GM18909 (cell line): ENCODE results near the gene MTUS2.

Source experiments
- ATAC-seq: cut with Tn5 transposase; IDR thresholded peaks from one replicate; pipeline ENCODE4 v1.9.1; 2021; ENCODE audit warnings: mild to moderate bottlenecking; ENCODE audit not compliant: unreplicated experiment, poor library complexity

Gene MTUS2

DNA sequence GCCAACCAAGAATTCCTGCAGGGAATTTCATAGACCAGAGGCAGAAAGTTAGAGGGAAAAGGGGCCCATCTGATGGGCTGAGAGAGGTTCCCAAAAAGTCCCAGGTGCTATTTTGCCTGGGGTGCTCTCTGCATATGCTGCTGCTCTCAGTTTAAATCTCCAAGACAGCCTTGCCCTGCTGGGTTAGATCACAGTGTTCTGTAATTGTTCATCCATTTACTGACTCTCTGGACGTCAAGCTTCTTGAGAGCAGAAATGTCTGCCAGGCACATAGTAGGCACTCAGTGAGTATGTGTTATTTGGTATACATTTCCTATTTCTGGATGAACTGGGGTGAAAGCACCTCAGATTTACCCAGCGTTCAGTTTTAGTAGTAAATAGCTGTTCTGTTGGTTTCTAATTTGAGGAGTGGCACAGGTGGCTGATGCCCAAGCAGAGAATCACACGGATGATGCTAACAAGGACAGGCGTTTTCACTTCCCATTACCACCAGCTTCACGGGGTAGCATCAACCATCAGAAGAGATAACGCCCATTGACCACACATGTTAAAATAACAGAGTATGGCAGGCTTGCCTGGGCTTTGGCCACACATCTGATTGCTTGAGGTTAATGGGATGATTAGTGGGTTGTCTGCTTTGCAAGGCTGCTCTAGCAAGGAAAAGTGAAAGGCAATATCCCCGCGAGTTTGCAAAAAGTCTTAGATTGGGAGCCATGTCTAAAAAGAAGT lies 614.2 kb downstream of the MTUS2 start:
- no peak for ATAC-seq

DNA sequence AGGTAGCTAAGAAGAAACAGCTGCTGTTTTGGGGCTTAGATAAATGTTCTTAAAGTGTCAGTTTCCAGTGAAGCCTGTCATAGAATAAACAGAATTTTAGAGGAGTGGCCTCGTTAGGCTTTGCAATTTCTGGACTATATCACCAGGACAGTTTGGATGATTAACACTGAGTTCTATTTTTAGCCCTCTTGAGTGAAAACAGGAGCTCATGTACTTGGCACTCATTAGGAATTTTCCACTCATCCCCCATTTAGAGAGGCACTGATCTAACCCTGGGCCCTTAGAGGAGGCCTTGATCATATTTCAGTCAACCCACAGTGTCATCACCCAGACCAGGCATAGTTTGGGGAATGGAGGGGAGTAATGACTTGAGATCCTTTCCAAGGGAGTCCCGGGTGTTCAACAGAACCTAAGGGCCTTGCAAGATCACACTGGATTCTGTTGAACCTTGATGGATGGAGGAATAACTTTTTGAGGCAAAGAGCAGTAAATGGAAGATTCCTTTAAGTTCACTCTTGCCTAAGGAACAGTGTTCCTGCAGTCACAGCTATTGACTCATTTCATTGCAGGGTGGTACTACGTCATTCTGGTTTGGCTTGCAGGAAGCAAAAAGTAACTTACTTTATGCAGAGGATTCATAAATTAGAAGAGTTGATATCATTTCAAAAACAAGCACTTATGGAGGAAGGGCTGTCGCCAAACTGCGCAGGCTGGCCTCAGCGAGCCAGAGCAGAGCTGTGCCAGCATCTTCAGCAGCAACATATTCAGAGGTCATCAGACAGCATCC lies 615.2 kb downstream of the MTUS2 start:
- ATAC-seq = no peak

DNA sequence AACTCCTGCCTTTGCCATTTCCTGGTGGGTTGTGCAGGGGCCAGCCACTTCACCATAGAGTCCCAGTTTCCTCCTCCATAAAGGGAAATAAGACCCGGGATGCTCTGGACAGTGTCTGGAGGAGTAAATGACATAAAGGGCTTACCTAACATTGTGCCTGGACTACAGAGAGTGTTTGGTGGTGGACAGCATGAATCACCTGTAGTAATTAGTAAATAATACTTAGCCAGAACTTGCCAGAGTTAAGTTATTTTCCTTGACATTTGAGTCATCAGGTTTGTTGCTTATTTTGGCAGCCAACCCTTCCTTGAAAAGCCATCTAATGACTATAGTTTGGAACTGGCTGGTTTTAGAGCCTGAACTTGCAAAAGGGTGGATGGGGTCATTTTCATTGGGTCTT lies 616.2 kb downstream of the MTUS2 start:
- no peak for ATAC-seq

DNA sequence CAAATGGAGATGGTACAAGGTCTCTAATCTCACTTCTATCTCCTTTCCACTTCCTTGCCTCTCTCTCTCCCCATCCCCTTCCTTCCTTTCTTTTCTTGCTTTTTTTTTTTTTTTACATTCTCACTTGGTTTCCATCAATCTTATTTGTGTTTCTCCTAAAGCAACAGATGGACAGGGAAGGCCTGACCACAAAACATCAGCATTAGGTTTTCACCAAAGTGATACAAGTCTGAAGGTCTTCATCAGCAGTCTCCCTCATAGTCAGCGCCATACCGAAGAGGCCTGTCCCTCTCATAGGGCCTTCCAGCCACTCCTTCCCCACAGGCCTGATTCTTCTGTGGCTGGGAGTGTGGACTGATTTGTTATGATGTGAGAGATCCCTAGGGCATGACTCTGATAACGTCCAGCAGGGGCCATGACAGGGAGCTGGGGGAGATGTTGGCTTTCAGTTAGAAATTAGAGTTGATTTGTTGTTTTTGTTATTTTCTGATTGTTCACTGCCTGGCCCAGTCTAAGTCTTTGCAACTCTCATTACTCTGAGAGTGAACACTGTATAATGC lies 616.7 kb downstream of the MTUS2 start:
- ATAC-seq = no peak

DNA sequence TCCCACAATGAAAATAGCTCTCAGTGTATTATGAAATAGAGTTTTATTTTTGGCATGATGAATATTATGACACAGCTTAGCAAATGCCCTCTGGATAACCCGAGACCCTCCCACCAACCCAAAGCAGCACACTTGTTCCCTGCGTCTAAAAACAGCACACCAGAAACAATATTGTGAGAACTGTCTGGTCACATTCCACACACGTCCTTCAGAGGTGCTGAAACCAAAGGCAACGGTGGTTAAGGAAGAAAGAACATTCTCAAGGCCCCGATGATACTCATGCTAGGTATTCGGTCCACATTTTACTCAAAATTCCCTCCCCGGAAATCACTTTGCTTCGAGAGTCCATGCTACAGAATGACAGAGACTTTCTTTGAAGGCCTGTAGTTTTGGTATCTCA lies 618.6 kb downstream of the MTUS2 start:
- no peak for ATAC-seq

DNA sequence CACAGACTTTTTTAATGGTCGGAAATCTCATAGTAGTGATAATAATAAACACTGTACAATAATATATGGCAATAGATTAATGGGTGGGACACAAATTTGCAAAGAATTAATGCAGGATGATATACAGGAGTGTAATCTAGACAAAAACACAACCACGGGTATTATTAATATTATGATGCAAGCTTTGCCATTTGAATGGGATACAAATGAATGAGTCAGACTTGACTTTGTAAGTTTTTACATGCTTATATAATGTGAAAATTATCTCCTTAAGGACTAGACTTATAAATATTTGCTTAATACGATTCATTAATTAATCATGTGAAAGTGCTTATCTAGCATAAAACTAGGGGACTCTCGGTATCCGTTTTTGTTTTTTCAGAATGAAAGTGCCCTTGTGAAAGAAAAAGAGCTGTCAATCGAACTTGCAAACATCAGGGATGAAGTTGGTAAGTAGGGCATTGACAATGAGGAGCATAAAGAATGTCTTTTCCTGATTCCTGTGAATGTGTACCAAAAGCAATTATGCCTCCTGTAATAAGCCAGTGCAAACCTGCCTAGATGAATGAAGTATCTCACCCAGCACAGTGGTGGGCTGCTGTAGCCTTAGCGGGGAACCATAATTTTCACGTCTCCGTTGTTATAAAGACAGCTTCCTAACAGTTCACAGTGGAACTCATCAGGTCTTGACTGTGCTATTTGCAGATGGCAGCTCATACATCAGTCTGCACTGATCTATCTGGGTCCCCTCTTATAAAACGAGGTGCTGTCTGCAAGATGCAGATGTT lies 619.7 kb downstream of the MTUS2 start:
- no peak for ATAC-seq

DNA sequence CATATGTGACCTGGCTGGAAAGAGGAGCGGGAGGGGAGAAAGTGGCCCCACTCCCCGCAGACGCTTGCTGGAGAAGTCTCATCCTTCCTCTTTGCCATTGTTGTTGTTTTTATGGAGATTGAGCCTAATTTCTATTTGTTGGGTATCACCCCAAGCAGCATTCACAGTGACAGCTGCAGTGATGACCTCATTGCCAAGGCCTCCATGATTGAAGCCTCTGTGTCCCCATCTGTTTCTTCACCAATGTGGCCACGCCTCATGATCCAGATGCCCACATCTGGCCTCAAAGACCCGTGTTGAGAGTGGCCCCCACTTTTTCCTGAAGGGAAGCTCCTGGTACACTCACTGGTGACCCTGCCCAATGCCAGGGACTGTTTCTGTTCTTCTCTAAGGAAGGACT lies 621.2 kb downstream of the MTUS2 start:
- no peak for ATAC-seq

DNA sequence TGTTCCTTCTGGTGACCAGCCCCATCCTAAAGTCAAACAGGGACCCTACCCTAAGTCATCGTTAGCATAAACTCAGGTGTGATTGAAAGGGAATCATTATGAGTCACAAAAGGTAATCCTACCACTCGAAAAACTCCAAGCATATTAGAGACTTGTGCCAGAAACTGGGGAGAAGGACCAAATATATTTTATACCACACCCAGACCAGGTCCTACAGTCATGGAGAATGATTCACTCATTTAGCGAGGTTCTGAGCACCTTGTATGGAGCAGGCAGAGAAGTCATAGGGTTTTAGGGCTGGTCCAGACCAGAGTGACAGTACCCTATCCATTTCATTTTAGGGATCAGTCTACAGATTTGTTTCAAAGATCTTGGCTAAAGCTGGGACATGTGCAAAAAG lies 625.9 kb downstream of the MTUS2 start:
- no peak for ATAC-seq

DNA sequence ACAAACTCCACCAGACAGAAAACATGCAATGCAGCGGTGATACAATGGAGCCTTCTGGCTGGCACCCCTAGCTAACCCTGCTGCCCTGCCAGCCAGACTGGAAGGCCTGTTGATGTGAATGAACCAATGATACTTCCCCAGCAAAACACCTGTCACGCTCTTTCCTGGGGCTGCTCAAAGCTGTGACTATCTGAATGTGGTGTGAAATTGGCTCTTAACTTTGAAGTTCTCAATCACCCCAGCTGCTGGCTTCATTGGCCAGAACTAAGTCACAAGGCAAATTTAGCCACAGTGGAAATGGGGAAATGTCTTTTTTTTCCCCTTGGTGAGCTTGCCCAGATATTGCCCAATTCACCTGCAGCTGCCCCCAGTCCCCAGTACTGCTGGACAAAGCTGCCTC lies 628.0 kb downstream of the MTUS2 start:
- ATAC-seq = no peak

DNA sequence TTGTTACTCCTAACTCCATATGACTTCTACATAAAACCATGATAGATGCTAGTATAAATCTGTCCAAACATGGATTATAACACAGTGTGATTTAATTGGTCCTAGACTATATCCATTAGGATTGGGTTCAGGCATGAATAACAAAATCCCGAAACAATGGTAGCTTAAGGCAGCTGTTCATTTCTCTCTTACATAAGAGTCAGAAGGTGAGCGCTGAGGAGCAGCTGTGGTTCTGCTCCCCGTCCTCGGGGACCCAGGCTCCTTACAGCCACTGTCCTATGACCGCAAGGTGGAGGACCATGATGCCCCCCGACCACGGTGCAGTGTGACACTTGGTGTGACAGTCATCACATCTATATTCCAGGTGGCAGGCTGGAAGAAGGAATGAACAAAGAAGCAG lies 629.6 kb downstream of the MTUS2 start:
- ATAC-seq = no peak

DNA sequence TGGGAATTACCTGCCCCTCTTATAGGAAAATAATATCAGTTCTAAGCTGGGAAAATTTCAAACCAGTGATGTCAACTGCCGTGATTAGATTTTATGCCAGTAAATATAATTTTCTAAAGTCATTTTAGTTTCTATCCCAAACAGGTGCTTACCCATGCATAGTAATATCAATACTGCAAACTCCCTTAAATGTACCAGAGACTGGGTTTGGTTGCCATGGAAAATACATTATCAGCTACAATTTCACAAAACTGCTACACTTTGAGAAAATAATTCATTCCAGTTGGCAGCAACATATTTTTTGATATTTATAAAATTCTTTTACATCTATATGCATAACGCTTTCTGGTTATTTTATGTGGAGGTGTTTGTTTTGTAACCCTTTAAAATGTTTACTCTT lies 631.8 kb downstream of the MTUS2 start:
- no peak for ATAC-seq

DNA sequence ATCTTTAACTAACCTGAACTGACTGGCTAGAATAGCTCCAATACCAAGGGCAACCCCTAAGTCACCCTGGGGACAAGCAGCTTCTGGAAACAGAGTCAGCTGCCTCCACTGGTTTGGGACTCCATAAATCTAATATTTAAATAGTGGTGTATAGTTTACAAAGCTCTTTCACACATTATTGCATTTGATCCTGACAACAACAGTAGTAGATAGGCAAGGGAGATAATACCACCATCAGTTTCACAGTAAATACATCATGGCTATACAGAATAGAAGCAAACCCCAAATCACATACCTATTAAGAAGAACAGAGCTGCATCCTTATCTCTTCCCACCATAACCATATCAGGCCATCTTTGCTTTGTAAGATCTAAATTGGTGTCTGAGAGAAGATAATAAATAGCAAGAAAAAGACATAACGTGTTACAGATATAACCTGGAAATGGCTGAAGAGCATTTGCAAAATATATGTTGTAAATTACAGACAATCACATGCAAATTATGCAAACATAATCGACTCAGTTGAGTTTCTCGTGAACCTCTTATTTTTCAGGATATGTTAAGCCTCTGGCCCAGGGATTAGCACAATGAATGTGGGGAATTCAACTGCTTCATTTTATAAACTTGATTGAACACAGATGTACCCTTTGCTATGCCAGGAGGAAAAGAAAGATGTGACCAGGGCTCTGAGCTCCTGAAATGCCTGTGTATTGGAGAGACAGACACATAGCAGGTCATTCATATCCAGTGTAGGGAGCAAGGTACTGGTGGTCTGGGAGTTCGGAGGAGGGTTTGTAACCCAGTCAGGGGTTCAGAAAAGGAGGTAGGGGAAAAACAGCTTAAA lies 632.9 kb downstream of the MTUS2 start:
- no peak for ATAC-seq

DNA sequence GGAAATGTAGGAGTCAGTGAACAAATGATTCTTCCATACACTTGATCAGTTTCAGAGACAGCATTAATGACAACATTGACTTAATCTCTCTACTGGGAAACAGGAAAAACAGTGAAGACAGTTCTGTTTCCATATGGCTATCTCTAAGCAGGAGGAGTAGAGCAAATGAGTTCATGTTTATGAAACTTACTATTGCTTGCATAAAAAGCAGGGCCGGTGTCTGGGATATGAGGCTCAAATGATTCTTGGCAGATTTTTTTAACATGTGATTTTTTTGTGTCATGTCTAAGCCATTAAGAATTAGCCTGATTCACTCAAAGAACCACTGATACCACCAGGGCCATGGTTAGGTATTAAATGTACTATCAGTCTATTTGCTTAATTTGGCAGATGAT lies 633.5 kb downstream of the MTUS2 start:
- no peak for ATAC-seq

DNA sequence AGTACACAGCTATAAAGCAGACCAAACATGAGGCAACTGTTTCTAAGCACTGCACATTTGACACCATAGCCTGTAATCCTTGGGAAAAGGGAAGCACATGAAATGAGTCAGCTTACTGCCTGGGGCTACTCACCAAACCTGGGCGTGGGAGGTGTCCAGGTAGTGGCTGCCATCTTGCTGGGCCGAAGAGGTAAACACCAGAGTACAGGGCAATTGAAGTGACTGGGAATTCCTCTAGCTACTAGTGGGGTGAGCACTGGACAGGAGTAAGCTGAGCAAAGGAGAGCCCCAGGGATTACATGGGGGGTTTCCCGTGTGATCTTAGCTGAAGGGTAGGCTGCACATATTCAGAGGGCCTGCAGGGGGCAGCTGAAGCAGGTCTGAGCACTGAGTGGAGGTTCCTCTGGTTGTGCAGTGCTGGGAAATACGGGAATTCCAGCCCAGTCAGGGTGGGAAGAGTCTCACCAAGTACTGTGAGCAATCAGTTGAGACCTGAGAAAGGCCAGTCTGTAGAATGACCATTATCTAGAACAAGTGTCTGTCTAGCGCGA lies 634.9 kb downstream of the MTUS2 start:
- ATAC-seq = peak; percentile 79

DNA sequence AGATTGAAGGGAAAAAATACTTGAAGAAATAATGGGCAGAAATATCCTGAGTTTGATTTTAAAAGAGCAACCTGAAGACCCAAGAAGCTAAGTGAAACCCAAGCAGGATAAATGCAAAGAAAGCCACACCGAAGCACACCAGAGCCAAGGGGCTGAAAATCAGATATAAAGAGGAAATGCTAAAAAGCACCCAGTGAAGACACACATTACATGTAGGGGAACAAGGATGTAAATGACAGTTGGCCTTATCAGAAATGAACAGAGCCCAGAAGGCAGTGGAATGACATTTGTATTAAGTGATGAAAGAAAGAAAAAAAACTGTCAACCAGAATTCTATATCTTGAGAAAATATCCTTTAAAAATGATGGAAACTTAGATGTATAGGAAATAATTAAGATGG lies 636.3 kb downstream of the MTUS2 start:
- no peak for ATAC-seq

DNA sequence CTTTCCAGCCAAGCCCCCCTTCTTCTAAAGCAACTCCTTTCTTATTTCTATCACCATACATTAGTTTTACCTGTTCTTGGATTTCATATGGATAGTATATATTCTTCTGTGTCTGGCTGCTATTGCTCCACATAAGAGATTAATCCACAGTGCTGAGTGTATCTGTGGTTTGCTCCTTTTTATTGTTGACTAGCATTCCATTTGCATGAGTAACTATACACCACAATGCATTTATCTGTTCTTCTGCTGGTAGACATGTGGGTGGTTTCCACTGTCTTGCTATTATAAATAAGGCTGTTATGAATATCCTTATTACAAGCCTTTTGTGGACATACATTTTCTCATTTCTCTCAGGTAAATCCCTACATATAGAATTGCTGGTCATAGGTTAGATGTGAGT lies 637.2 kb downstream of the MTUS2 start:
- no peak for ATAC-seq

DNA sequence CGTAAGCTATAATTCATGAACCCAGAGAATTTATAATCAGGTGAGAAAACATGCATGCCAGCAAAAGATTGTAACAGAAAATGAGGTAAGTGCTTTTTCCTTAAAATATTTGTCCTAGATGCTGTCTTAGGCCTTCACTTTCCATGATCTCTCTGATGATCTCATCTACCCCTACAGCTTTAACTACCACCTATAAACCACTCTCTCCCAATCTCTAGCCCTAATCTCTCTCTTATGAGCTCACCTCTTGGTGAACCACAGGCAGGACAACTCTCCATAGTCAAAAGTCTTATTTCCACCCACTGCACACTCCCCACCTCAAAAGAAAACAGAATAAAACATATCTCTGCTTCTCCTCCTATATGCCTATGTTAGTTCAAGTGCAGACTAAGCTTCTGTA lies 638.3 kb downstream of the MTUS2 start:
- ATAC-seq = no peak

DNA sequence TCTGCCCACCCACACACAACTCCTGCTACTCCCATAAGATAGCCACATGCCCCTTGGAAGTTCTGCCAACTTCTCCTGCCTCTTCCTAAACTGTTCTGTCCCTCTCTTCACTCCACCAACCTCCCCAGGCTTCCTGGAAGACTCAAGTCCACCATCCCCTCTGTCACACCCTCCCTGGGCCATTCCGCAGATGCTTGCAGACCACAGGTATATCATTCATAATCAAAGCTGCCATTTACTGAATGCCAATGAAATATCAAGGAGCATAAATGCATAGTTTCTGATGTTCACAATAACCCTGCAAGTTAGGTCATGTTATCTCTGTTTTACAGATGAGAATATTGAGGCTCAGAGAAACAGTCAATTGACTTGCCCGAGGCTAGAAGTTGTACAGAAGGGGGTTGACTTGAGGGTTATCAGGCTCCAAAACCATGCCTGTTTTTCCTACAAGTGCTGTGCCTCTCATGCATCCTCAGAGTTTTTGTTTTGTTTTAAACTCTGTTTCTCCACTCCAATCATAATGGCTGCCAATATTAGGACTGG lies 639.7 kb downstream of the MTUS2 start:
- no peak for ATAC-seq

DNA sequence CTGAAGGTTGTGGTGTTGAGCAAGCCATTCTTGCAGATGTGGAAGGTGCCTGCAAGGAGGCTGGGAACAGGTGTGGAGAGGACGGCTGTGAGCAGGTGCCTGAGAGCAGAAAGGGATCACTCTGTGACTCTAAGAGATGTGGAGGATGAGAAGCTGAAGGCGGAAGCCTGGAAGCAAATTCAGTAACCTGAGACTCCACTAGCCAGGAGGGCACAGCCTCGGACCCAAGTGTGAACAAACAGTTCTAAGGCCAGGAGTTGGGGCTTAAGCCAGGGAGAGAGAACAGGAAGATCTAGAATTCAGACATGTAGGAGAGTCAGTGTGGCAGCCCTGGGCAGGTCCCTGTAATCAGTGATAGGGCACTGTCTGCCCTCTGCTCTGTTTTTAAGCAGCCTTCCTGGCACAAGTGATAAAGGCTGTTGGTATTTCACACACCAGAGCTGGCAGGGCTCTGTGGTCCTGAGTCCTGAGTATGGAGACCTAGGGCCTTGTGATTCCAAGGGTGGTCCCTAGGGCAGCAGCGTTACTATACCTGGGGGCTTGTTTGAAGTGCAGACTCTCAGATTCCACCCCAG lies 644.1 kb downstream of the MTUS2 start:
- no peak for ATAC-seq
